HPDE6-E6E7 (cell line): ENCODE data around the gene UBL5.
A peak's percentile ranks its signal among the peaks of the same experiment; 100 is the strongest.
"Not testable (repeated sequence)": the region's sequence is repeated elsewhere in the genome, so short reads cannot be mapped to it uniquely, and the experiment has no call there.

Source experiments
- DNase-seq: peaks from one replicate; pipeline ENCODE4 v3.0.0; 2011; ENCODE audit warnings: missing footprints; ENCODE audit errors: extremely low spot score

The UBL5 gene

DNA sequence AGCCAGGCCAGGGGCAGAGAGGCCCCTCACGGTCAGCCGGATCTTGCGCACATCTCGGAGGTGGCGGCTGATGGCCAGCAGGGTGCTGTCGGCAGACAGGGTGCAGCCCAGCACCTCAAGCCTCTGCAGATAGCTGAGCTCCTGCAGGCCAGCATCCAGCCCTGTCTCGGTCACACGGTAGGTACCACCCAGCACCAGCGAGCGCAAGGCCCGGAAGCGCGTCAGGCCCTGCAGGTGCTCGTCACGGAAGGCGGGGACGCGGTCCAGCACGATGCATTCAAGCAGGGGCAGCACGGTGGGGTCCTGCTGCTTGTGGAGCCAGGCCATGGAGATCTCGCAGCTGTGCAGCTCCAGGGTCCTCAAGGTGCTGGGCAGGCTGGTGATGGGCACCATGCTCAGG, 16.6 kb upstream of the UBL5 start:
- DNase-seq, result no peak

- DNase-seq, result no peak
Observed at GRCh38 chr19:9818175-9818733, 9.5 kb upstream of the UBL5 start.

- peak; percentile 87 for DNase-seq
Observed at GRCh38 chr19:9818734-9819595, 8.8 kb upstream of the UBL5 start, which contains the start of gene FBXL12. Gene FBXL12, minus strand, starts transcription at chr19:9819079. Its CDS starts 266 bp downstream, at chr19:9818813.

GRCh38 chr19:9819596-9819909, 8.2 kb upstream of the UBL5 start:
- DNase-seq, result no peak

DNA sequence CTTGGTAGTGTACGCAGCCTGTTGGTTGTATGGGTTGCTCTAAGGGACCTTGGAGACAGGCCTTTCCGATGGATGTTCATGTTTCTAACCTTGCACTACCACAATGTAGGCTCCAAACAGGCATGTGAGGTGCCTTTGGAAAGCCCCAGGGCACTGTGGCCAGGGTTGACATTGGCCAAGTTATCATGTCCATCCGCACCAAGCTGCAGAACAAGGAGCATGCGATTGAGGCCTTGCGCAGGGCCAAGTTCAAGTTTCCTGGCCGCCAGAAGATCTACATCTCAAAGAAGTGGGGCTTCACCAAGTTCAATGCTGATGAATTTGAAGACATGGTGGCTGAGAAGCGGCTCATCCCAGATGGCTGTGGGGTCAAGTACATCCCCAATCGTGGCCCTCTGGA, 7.7 kb upstream of the UBL5 start:
- DNase-seq, result not testable (repeated sequence)

DNA sequence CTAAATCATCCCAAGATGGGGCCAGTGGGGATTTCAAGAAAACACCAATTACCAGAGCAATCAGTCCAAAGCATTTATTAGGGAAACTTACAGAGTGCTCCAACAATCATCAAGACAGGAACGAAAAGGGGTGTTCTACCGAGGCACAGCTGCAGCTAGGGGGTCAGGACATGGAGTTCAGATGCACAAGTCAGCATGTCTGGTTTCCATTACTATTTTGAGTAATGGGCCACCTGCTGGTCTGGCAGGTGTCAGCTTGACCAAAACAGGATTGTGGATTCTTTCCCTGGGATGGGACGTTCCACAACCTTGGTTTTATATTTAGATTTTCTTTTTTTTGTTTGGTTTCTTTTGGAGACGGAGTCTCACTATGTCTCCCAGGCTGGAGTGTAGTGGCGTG, 3.9 kb upstream of the UBL5 start:
- no peak for DNase-seq

GRCh38 chr19:9828551-9829063, 889 bp downstream of the UBL5 start:
- no peak for DNase-seq

- no peak for DNase-seq
Observed at GRCh38 chr19:9834307-9834725, 6.6 kb downstream of the UBL5 start.

GRCh38 chr19:9834726-9835506, 7.2 kb downstream of the UBL5 start, which contains the start of gene PIN1:
Gene PIN1, plus strand, starts transcription at chr19:9835318. Its CDS starts 27 bp downstream, at chr19:9835345.
- DNase-seq, result peak; percentile 99

GRCh38 chr19:9835507-9835949, 7.8 kb downstream of the UBL5 start:
- DNase-seq, result no peak

- DNase-seq, result no peak
Observed at GRCh38 chr19:9836021-9836420, 8.3 kb downstream of the UBL5 start.

DNA sequence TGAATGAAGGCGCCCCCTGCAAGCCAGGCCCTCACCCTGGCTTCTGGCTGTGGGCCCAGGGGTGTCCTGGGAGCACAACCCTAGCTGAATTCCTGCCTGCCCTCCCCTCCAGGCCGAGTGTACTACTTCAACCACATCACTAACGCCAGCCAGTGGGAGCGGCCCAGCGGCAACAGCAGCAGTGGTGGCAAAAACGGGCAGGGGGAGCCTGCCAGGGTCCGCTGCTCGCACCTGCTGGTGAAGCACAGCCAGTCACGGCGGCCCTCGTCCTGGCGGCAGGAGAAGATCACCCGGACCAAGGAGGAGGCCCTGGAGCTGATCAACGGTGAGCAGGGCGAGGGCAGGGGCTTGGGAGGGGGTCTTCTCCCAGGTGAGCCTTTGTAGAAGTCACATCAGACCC, 10.6 kb downstream of the UBL5 start:
- no peak for DNase-seq

DNA sequence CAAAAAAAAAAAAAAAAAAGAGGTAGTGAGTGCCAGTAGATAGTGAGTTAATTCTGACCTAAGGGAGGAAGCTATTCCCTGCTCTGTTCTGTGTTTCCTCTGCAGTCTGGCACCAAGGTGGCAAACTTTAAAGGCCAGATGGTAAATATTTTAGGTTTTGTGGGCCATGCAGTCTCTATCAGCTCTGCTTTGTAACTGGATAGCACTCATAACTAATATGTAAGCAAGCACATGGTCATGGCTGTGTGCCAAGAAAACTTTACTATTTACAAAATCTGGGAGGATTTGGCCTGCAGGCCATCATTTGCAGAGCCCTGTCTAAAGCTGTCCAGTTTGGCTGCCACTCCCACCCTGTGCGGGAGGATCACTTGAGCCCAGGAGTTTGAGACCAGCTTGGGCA, 11.7 kb downstream of the UBL5 start:
- DNase-seq, result no peak

DNA sequence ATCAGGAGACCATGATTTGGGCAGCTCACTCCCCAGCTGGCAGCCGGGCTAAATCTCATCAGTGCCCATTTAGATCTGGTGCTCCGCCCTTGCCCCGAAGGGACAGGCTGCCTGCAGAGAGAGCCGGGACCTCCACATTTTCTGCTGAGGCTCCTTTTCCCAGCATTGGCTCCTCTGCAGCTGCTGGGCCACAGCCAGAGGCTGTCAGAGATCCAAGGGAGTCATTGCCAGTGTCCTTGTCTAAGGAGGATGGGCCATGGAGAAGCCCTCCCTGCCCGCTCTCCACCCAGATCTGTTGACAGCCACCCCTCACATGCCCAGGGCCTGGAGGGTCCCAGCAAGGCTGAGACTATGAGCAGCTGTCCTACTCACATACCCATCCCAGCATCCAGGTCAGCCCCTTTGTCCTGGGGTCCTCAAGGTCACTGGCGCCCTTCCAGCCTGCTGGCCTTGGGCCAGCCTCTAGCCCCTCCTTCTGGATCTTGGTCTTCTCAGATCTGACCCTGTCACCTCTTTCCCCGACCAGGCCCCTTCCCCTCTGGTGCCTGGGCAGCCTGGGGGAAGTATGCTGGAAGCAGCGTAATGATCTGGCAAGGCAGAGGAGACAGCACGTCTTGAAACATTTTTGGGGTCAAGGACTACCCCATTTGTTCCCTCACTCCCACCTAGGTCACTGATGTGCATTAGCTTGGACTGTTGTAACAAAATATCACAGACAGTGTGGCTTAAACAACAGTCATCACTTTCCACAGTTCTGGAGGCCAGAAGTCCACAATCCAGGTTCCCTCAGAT, 15.3 kb downstream of the UBL5 start:
- no peak for DNase-seq

DNA sequence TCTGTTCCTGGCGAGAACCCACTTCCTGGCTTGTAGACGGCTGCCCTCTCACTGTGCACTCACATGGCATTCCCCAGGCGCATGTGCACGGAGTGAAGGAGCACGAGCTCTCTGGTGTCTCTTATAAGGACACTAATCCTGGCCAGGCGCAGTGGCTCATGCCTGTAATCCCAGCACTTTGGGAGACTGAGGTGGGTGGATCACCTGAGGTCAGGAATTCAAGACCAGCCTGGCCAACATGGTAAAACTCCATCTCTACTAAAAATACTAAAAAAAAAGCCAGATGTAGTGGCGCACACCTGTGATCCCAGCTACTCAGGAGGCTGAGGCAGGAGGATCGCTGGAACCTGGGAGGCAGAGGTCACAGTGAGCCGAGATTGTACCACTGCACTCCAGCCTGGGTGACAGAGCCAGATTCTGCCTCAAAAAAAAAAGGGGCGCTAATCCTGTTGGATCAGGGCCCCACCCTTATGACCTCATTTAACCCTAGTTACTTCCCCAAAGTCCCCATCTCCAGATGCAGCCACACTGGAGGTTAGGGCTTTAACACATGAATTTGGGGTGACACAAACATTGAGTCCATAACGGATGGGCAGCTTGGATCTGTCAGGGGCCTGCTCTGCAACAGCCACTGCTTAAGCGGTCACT, 16.0 kb downstream of the UBL5 start:
- DNase-seq, result not testable (repeated sequence)

DNA sequence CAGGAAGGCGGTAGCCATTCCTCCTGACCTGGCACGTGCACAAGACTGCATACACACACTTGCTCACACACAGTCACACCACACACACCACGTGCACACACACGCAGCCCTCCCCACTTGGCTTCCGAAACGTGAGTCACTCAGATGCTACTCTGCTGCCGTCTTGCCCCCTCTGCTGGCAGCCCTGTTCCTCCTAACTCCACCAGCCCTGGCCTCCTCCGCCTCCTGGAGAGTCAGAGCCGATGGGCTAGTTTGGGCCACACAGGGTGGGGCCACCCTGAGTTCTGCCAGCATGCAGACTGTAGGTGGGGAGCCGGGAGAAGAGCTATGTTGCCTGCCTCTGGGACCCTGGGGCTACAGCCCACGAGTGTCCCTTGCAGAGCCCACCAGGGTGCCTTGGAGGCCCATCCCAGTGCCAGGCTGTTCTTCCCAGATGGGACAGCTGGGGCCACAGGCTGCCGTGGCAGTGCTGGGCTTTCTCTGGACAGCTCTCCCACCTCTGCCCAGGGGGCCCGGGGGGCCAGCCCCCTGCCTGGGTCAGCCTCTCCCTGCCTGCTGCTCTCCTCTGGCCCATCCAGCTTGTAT, 19.5 kb downstream of the UBL5 start:
- DNase-seq, result peak; percentile 90

DNA sequence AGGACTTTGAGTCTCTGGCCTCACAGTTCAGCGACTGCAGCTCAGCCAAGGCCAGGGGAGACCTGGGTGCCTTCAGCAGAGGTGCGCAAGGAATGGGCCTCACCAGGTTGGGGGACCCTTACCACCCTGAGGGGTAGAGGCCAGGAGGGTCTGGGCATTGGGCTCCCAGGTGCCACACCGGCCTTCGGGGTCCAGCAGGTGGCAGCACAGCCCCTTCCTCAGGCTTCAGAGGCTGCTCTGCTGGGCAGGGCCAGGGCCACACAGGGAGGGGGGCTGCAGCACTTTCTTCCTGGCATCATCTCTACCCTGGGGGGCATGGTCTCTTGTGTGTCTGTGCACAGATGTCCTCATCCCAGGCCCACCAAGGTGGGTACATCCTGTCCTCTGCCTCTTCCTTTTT, 20.3 kb downstream of the UBL5 start:
- DNase-seq, result no peak

DNA sequence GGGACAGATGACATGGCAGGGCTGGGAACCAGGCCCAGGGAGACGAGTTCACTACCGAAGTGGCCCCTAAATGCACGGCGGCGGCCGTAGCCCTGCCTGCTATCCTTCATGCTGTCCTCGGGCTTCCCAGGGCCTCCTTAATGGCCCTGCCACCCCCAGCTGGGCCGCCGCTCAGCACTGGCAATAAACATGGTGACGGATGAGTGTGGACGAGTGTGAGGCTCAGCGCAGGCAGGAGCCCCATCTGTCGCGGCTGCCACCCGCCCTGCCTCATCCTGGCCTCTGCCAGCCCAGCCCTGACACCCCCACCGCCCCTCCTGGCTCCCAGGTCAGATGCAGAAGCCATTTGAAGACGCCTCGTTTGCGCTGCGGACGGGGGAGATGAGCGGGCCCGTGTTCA, 21.0 kb downstream of the UBL5 start:
- DNase-seq, result no peak

GRCh38 chr19:9849791-9850190, 22.1 kb downstream of the UBL5 start:
- no peak for DNase-seq

GRCh38 chr19:9850235-9850959, 22.7 kb downstream of the UBL5 start:
- no peak for DNase-seq
